ENCODE results near the gene TTC7B.

DNA sequence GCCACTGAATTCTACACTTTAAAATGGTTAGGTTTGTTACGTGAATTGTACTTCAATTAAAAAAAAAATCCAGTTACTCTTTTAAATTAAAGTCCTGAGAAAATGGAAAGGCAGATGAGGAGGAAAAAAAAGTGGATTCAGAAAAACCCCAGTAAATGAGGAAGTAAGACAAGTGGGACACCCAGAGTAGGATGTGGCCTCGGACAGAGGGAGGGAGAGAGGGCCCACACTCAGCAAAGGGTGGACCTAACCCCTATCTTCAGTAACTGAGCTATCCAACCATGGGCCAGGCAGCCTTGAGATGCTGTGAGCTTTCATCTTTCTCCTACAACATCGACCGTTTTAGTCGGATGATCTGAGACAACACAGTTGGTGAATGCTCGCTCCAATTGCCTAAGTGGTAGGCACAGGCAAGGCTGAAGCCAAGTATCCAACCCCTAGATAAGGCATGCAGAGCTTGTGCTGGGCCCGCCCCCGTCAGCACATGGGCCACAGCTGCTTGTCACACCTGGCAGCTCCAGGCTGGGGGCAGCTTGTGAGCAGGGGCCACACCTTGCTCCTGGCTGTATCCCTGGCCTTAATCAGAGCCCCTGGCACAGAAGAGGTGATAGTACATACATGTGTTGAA, 142.1 kb downstream of the TTC7B start:
- TF ChIP-seq CTCF (IDR thresholded peaks at IDR 0.05; ENCODE audit: borderline replicate concordance, extremely low read depth, low read length, poor library complexity, severe bottlenecking) (no peak), EZH2 (IDR thresholded peaks at IDR 0.05; ENCODE audit: borderline replicate concordance, low read depth, low read length, severe bottlenecking) (no peak)
